HCEC 1CT (cell line): ENCODE measurements around the gene SLC5A1.

ENCODE experiments used
- DNase-seq: peaks from one replicate; pipeline ENCODE4 v3.0.0-alpha.2; 2017

SLC5A1 gene

GRCh38 chr22:32052244-32052643 is 9.2 kb downstream of the SLC5A1 start:
- no peak for DNase-seq

- no peak for DNase-seq
These were observed 10.1 kb downstream of the SLC5A1 start for GRCh38 chr22:32052936-32053791.

DNA sequence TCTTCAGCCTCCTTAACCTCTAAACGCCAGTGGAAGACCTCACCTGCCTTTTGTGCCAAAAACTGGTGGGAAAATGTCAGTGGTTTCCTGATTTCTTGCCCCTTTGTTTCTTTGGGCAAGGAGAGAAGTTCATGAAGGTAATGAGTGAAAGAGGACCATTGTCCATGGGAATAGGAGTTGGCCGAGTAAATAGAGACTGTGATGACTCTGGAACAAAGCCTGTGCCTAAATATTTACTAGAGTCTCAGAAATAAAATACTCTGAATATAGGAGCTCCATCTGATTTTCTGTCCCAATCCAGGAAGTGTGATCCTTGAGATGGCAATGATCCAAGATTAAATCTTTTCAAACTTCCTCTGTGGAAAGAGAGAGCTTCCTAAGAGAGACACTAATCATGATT is 12.0 kb downstream of the SLC5A1 start:
- no peak for DNase-seq

- no peak for DNase-seq
These were observed 15.7 kb downstream of the SLC5A1 start for GRCh38 chr22:32058656-32059260.

DNA sequence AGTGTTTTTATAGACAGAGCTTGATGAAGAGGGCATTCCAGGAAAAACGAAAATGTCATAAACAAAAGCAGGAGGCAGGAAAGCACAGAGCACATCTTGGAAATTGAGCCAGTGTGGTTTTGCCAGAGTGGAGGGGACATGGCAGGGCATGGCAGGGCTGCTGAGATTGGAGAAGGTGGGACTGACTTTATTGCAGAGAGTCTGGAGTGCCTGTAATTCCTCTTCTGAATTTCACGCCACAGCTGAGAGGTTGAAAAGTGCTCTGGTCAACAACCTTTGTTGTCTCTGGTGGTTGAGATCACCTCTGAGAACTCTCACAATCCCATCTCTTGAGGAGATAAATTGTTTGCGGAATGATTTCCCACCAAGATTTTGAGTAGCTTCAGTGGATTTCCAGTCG is 16.4 kb downstream of the SLC5A1 start:
- no peak for DNase-seq

DNA sequence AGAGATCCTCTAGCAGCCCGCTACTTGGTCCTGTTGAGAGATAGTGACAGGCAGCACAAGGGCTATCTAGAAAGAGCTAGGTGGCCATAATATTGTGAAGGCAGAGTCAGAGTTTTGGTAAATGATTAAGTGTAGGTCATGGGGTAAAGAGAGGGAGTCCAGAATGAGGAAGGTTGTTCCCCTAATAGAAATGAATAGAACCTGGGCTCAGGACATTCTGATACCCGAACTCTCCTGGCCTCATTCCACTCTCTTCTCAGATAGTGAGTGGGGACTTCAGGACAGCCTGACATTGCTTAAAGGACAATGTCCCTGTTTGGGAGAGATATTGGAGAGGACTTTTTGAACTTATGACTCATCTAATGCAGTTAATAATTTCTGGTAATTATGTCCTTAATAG is 20.6 kb downstream of the SLC5A1 start:
- DNase-seq = no peak

DNA sequence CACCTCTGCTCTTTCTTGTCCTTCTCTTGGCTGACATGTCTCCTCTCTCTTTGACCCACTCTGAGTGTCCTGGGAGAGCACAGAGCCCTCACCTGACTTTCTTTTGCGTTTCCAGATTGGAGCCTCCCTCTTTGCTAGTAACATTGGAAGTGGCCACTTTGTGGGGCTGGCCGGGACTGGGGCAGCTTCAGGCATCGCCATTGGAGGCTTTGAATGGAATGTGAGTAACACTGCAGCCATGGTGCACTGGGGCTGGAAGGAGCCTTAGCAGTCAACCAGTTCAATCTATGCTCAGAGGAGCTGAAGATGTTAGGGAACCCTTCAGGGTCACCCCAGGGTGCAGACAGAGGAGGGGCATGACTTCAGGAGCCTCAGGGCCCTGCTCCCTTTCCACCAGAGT is 23.8 kb downstream of the SLC5A1 start:
- no peak for DNase-seq

GRCh38 chr22:32067613-32068012 is 24.6 kb downstream of the SLC5A1 start:
- DNase-seq = no peak

DNA sequence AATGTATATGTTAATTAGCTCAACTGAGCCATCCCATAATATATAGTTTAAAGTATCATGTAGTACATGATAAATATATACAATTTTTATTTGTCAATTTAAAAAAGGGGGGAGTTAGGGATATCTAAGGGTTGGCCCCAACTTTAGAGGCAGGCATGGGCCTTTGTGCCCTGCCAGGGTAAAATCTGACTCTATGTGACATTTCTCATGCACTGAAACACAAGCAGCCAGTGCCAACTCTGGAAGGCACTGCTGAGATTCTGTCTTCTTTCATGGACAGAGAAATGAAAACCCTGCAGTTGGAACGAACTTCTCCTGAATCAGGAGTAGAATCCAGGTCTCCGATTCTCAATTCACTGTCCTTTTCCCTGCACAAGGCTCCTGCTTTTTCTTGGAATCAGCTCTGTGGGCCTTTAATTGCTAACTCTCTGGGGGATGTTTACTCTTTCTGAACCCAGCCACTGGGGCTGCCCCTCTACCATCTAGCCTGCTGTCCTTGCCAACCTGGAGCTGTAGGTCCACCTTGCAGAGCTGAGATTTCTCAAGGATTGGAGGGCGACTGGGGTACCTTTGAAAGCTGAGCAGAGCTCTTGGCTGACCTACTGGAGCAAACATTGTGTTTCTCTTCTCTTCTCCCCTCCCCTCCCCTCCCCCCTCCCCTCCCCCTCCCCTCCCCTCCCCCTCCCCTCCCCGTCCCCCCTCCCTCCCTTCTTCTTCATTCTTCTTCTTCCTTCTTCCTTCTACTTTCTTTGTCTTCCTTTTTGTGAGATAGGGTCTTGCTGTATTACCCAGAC is 26.7 kb downstream of the SLC5A1 start:
- no peak for DNase-seq

DNA sequence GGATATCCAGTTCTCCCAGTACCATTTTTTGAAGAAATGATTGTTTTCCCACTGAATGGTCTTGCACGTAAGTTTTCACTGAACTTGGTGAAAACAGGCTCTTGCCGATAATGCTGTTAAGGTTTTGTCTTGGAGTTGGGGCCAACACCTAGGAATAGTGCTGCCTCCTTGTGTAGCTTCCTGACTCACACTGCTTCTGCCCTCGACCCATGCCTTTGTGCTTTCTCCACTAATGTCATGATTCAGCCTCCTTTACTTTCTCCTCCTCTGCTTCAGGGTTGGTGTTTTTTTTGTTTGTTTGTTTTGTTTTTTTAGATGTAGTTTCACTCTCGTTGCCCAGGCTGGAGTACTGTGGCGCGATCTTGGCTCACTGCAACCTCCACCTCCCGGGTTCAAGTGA is 30.2 kb downstream of the SLC5A1 start:
- DNase-seq = no peak

DNA sequence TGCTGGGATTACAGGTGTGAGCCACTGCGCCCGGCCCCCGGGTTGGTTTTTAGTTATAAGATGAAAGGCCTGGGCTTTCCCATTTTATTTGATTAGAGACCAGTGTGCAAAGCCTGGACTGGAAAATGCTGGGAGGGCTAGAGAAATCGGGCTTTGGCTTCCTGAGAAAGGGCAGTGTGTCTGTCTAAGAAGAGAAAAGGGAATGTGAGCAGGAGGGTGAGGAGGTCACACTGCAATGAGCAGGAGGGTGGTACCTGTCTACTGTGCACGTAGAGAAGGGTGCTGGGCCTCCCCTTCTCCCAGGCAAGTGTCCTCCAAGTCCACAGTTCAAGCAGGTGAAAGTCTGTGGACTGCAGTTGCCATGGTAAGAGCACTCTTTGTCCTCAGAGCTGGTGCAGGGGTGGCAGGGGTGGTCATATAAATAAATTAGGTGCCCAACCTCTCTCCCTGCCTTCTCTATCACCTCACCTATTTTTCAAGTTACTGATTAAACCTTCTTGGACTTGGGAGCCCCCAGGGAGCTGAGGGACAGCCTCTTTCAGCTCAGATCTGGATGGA is 30.8 kb downstream of the SLC5A1 start:
- no peak for DNase-seq

DNA sequence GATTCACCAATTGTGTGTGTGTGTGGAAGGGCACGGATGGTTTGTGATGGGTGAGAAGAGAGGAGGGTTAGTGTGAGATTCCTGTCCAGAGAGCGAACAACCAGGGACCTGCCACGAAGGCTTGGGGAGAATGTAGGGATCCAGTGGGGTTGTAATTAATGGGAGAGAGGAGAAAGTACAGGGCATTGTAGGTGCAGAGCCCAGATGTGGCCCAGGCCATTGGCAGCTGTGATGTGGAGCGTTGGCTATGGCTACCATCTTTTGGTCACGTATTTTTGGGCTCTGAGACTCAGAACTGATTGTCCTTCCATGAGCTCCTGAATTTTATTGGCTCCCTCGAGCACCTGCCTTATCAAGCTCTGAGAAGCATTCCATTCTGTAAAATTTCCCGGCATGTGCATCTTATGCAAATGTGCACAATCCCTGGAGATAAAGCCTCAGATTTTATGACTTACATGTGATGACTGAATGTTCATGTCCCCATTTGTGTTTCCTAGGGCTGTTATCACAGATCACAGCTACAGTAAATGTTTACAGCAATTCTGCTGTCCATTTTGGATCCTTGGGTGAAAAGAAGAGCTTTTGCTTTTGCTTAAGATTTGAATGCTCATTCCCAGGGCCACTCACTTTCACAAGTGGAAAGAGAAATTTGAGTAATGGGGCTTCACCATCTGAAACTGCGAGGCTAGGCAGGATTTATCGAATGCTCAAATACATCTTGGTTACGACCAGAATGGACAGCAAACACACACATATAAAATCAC is 33.1 kb downstream of the SLC5A1 start:
- DNase-seq = no peak

DNA sequence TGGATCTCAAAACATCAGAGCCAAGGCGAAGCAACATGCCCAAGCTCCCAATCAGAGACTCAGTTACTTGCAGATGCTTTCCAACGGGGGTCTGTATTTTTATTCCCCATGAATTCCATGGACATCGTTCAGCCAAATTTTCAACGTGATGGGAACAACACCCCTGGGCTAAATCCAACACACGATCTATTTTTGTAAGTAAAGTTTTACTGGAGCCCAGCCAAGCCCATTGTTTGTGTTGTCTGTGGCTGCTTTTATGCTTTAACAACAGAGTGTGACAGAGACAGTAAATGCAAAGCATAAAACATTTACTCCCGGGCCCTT is 33.7 kb downstream of the SLC5A1 start:
- no peak for DNase-seq

DNA sequence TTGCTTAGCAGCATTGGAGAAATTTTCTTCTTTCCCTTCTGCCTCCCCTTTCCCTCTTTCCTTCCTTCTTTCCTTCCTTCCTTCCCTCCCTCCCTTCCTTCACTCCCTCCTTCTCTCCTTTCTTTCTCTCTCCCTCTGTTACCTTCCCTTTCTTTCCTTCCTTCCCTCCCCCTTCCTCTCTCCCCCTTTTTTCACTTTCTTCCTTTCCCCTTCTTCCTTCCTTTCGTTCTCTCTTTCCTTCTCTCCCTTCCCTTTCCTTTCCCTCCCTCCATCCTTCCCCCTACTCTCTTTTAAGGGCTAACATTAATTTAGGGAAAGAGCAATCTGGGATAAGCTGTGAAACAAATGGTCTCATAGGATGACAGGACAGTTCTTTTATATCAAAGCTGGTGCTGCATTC is 34.1 kb downstream of the SLC5A1 start:
- DNase-seq = no peak

DNA sequence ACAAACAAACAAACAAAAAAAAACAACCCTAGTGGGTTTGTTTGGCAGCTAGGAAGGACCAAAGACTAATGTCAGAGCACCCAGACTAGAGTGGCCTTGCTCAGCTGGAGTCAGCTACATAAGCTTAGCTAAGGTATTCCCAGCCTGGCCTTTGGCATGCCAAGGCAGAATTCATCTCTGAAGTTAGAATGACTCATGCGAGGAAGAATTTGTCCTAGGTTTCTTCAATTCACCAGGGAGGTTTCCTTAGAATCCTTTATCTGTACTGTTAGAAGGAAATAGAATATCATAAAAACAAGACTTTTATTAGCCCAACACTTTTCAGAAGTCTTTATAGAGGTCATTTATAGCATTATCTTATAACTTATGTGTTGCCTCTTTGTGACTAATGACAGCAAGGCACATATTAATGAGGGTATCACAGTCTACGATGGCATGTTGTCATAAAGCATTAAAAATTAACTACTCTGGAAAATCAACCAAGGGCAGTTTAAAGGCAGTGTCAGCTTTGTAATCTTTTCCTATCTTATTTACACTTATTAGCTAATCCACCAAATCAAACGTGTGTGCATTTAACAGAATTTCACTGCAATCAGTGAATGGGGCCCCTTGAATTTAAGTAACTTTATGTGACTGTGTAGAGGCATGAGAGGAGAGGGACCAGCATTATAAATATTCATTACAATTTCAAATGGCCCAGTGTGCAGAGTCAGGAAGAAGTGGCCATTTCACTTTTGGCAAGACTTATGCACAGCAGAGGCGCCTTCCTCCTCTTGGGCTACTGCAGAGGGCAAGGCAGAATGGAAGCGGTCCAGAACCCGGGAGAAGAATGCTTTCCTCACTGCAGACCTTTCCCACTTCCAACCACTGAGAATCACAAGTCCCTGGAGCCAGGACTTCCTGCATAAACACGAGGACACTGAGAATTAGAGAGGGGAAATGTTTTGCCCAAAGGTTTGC is 36.3 kb downstream of the SLC5A1 start:
- peak; percentile 55 for DNase-seq

- DNase-seq = peak; percentile 65
These were observed 37.8 kb downstream of the SLC5A1 start for GRCh38 chr22:32080904-32081303.

DNA sequence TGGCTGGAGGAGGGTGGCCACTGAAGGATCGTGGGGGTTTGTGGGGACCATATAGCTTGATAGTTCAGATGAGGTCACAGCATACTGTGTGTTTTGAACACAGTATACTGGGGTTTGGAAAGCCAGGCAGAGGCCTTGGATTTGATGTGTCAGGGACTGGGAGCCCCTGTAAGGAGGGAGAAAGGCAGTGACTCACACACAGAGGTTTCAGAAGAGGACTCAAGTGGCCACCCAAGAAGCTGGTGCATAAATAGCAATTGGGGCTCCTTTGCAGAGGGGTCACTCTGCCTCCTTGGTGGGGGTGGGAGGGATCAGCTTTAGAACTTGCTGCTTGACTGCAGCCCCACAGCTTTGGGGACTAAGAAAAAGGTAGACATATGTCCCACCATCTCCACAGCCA is 39.3 kb downstream of the SLC5A1 start:
- no peak for DNase-seq

DNA sequence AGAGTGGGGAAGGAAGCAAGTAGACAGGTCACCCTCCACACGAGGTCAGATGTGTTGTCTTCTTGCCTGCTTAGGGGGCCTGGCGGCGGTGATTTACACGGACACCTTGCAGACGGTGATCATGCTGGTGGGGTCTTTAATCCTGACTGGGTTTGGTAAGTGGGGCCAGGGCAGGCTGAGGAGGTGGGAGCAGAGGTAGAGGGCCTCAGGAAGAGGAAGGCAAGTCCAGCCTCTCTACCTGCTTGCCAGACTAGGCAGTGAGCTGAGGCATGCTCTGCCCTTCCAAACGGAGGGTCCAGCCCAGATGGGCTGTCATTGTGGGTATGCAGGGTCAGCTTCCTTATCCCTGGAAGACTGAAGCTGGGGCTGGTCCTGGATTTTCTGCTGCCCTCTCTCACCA is 39.9 kb downstream of the SLC5A1 start:
- no peak for DNase-seq

- no peak for DNase-seq
These were observed 40.8 kb downstream of the SLC5A1 start for GRCh38 chr22:32083814-32084213.

DNA sequence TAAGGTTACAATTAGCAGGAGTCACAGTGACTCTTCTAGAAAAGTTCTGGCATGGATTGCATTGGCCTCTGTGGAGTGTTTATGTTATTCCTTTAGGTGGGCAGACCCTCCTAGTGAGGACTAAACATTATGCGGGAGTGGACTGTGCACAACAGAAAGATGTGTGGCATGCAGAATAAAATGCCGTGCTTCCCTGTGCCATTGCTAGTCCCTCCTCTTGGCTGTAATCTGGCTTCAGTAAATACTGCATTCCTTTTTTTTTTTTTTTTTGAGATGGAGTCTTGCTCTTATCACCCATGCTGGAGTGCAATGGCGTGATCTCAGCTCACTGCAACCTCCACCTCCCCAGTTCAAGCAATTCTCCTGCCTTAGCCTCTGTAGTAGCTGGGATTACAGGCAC is 45.0 kb downstream of the SLC5A1 start:
- no peak for DNase-seq

GRCh38 chr22:32097018-32097417 is 54.0 kb downstream of the SLC5A1 start:
- no peak for DNase-seq
